CD4-positive, alpha-beta T cell treated with Interferon alpha-2 for 1 hour (primary cell): ENCODE results near the gene CHI3L1.

Source experiments
- DNase-seq, 2 donors: peaks; one replicate each; pipeline ENCODE4 v3.0.0-alpha.2; 2020 to 2022

CHI3L1 gene

DNA sequence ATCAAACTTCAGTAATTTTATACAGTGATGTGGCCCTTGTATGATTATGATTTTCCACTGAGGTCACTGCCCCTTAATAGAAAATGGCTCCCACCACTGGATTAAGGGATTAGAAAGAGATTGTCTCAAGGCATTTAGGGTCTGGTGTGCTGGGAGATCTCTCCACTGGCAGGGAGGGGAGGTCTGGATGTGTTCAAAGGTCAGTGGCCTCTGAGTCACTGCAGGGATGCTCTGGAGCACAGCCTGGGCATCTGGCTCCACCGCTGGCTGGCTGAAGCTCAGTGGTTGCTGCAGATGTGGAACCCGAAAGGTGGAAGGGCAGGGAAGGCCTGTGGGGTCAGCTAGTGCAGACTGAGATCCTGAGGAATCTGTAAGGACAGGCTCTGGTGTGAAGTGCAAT, 18.3 kb upstream of the CHI3L1 start:
- DNase-seq = no peak

DNA sequence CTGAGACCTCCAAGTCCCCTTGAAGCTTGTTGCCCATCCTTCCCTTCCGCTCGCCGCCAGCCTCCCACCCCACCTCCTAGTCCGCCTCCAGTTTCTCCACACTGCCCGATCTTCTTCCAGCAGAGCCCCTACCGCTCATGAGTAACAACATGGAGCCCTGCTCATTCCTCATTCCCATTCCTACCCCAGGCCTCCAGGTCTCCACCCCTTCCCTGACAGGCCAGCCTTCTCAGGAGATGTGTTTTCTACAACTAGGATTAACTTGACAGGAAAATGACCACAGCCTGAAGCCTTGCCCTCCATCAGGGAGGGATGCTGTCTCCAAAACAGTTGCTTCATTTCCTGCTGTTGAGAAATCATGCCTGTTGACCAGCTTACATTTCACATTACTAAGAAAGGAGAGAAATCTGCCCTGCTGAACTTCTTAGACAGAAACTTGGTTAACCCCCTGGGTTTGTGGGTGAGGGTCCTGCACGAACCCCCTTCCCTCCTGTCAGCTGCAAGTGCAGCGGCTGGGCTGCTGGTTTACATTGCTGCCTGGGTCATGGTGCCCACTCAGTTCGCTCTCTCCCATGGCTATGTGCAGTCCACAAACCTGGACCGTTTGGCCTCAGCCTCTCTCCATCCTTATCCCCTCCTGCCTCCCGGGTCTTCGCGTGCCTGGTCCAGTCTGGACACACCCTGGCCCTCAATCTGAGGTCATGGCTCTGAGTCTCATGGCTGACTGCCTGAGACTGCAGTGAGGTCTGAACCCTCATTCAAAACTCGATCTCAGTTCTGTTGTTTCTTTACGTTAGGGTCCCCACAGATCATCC, 16.1 kb upstream of the CHI3L1 start:
- DNase-seq = no peak

DNA sequence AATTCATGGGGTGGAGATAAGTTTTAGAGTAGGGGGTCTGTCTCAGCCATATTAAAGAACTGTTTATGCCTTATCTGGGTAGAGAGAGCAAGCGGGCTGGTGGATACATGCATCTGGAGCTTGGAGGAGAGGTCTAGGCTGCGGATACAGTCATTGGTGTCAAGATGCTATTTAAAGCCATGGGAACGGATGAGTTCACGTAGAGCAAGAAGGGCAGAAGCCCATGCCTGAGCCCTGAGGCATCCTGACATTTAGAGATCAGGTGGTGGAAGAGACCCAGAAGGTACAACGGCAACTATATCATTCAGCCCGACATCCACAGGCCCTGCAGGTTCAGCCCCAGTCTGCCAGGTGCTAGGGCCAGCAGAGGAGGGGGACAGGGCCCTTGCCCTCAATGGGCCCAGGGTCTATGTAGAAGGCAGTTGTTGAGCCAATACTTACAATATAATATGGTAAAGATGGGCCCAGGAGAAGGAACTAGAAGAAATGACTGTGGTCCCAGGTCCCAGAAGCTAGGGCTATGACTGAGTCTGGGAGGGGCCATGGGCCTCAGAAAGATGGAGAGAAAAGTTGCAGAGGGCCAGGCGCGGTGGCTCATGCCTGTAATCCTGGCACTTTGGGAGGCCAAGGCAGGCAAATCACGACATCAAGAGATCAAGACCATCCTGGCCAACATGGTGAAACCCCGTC, 15.2 kb upstream of the CHI3L1 start:
- no peak for DNase-seq

DNA sequence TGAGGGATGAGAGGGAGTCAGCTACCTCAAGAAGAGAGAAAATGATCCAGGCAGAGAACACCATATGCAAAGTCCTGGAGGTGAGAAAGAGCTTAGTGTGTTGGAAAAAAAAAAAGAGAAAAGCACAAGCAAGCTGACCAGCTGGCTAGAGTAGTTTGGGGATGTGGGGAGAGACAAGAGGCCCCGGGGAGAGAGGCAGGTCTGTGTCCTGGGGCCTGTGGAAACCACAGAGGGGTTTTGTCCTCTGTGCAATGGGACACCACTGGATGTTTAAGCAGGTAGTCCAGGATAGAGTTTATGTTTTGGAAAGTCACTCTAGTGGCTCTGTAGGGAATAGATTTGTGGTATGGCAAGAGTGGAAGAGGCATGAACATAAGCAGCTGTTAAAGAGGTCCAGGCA, 14.4 kb upstream of the CHI3L1 start:
- no peak for DNase-seq

DNA sequence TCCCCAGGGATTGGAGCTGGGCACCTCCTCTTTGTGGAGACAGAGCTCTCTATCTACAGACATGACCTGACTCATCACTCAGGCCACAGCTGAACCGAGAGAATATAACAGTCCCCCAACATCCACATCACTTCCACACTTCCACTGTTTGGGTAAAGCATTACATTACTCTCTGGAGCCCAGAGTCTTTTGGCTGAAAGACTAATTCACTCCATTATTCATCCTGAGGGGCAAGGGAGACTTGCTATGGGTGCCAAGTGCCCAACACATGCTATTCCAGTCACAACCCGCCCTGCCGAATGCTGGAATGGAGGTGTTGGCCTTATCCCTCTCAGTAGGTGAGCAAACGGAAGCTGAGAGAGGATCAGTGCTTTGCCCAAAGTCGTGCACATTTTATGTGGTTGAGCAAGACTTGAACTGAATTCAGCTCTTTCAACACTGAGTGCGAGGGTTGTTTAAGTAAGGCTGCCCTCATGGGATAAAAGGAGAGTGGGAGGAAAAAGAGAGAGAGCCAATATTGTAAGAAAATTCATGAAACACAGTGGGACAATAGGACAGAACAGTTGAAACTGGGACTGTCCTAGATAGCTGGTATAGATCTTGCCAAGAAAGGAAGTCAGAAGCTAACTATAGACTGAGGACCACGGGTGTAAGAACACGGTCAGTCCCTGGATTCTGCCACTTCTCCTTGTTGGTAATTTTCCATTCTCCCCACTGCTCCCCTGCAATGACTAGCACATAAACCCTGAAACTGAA, 13.5 kb upstream of the CHI3L1 start:
- DNase-seq = no peak

DNA sequence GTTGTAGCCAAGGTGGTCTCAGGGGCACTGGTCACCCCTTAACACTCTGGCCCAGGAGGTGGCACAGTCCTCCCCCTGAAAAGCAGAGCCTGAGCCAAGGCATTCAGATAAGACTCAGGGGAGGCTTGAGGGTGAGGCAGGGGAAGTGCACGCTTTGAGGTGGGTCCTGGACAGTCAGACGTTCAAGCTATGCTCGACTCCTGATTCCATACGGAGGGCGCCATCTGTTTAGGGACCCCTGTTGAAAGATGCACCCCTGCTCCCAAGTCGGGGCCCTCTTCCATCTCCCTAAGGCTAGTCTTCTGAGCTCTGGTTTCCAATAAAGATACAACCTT, 12.9 kb upstream of the CHI3L1 start:
- no peak for DNase-seq

DNA sequence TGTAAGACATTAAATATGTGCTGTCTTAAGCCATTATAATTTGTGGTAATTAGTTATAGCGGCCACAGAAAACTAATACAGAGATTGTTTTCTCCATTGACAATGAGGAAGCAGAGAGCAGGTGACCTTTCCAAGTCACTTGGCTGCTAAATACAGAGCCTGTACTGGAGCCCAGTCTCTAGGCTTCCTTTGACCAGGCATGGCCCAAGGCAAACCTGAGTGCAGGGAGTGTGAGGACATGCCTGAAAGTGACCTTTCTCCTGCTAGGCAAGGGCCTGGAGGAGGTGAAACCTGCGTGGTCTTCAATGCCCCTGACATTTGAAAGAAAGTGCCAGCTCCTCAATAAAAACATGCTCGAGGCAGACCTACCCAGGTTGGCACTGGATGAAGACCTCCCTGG, 12.5 kb upstream of the CHI3L1 start:
- DNase-seq = no peak

DNA sequence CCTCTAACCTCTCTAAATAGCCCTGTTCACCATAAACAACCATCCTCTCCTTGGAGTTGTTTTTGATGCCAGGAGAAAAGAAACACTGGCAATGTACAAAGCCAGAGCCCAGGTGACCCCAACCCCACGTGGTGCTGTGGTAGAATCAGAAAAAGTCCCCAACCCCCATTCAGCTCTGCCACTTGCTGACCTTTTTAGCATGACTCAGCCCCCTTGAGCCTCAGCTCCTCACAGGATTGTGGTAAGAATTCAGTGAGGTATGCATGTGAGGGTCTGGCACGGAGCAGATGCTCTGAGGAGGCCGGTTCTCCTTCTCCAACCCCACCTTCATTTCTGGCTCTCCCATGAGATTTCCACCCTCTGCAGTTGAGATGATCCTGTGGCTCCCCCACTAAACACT, 11.1 kb upstream of the CHI3L1 start:
- no peak for DNase-seq

DNA sequence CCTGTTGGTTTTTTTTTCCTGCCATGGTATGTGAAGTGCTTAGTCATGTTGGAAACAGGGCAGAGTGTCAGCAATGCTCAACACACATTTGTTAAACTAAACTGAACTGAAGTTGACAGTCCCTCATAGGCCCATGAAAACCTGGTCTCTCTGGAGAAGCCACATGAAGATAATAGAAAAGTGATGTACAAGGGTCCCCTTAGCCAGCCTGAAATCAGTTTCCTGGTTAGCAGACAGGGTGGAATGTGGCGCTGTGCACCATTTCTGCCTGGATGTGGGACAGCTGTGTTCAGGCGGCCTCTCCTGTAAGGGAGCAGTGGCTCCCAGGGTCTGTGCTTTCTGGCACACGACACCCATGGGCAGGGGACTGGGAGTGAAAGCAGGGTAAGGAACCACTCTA, 9.9 kb upstream of the CHI3L1 start:
- no peak for DNase-seq

DNA sequence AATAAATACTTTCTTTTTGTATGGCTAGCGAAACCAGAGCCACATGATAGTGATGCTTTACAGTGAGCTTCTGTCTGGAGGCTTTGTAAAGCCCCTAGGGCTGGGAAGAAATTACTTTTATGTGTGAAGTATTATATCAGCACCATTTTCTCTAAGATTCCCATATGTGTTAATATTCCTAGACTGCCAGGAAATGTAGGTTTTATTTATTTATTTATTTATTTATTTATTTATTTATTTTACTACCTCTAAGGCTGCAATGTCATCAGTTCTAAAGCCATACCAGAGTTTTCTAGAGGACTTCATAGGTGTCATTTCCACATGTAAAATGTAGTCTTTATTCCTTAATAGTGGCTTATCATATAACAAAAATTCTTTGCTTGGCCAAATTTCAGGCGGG, 4.4 kb upstream of the CHI3L1 start:
- no peak for DNase-seq

DNA sequence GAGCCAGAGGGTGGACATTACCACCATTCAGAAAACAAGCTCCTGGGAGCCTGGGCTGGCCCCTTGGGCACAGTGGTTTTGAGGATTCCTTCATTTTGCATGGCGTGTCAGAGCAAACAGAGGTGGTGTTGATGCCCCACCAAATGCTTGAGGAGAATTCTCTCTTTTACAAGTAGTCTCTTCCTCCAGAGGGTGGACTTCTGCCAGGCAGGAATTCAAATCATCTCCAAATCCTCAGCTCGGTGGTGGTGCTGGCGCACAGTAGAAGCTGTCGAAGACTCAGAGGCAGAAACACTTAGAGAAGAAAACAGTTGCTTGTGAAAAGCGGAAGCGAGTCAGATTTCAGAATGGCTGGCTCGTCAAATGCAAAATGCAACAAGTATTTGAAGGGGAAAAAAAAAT, 3.4 kb upstream of the CHI3L1 start:
- no peak for DNase-seq

DNA sequence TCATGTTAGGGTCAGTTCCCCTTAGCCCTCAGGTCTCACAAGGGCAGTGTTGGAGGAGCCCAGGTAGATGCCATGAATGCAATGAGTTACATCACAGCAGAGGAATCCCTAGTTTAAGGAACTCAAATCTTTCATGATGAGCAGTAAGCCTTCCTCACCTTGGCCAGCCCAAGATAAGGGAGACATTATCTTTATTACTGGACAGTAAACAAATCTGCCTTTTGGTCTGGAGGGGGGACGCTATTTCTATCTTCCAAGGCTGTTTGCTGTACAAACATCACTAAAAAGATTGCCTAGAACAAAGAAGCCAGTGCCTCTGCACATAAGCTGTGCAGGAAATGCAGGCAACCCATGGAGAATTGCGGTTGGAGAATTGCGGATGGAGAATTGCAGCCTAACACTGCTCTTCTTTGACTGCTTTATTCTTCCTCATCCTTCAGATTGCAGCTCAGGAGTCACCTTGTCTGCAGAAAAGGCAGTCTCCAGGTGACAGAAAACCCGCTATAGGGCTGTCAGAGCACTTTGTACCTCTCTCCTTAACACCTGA, 2.3 kb upstream of the CHI3L1 start:
- DNase-seq = no peak

DNA sequence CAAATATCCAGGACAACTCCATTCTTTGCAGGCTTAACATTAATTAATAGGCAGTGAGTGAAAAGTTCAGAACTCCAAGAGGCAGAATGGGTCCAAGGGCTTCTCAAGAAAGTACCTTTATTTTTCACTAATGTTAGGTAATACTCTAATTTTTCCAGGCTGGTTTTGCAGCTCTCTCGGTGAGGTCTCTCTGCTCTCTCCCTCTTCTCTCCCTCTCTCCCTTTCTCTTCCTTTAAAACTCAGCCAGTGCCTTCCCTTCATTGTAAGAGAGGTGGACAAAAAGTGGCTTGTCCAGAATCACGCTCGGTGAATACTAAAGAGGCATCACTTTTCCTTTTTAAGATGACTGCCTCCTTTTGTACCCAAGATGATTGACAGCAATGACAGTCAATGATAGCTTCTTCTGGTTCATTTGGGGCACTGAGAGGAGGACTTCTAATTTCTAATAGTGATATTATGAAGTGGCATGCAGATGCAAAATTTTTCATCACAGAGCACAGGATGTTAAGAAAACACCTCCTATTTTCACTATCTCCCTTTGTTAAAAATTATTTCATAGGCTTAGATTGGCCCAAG, 1.3 kb upstream of the CHI3L1 start:
- DNase-seq = no peak

DNA sequence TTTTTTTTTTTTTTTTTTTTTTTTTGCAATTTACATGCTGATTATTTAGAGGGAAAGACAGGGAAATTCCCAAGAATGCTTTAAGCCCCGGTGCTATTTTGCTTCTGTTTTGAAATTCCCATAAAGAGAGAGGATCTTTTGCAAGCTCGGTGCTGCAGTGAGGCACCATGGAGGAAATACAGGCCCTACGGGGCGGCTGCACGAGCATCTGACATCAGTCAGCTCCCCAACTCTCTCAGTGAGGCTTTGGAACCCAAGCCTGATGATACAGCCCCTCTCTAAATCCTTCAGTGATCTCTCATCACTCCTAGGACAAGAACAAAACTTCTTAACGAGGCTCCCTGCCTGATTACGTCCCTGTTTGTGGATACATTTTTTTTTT, 791 bp upstream of the CHI3L1 start:
- no peak for DNase-seq

DNA sequence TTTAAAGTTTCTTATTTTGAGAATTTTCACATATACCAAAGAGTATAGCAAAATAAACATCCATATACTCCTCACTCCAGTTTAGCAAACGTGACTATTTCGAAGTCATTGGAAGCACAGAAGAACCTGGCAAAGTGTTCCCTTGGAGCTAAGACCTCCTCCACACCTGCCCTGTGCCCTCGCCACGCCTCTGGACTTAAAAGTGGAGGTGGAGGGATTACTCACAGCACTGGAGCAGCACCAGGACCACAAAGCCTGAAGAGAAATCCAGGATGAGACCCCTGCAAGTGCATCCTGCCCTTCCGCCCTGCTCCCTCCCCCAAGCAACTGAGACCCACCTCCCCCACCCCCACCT, 436 bp downstream of the CHI3L1 start:
- DNase-seq = no peak

DNA sequence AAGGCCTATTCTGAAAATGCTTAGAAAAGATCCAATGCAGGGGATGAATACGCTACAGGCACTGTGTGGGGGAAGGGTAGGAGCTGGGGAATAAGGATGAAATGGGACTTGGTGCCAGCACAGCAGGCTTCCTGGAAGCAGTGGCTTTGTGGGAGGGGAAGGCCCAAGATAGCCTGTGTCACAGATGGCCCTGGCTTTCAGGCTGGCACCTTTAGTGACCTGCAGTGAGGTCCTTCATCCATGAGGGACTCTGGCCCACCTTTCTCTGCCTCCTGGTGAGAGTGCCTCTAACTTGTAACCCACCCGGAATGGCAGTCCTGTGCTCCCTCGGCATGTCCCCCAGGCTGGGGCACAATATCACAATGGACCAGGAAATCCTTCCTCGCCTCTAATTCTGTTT, 919 bp downstream of the CHI3L1 start:
- DNase-seq = no peak

DNA sequence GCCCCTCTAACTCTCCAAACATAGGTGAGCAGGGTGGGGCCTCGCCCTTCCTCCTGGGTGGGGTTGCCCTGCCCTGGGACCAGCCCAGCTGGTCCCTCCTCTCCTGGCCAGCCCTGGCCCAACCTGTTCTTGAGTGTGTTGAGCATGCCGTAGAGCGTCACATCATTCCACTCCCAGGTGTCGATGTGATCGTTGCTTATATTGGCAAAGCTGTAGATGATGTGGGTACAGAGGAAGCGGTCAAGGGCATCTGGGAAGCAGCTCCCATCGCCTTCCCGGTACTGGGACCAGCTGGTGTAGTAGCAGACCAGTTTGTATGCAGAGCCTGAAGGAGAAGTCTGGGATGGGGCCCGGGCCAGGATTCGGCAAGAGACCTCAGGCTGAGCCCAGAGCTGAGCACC, 1.4 kb downstream of the CHI3L1 start:
- no peak for DNase-seq

DNA sequence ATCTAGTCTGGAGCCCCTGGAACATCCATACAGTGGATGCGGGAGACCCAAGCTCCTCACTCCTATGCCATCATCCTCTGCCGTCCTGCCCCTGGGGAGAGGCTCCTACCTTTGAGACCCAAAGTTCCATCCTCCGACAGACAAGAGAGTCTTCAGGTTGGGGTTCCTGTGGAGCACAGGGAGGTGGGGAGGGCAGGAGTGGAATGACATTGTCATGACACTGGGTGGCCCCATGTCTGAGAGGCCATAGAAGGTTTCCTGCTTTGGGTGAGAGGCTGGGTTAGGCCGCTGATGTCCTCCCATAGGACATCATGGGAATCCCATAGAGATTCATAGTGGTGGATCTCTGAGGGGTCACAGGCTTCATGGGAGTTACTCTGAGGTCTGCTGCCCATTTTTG, 2.0 kb downstream of the CHI3L1 start:
- no peak for DNase-seq

DNA sequence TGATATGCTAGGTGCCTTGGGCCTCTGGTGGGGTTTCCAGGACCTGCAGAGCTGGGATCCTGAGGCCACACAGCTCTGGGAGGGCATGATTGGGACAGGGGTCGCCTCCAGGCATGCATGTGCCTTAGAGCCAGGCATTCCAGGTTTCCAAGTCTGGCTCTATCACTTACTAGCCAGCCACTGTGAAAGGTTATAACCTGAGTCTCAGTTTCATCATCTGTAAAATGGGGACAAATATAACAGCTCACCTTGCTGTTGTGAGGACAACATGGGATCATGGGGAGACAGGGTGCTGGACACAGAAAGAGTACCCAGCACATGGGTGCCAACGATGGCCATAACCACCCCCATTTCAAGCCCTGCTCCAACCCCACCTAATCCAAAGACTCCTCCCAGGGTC, 2.7 kb downstream of the CHI3L1 start:
- no peak for DNase-seq

DNA sequence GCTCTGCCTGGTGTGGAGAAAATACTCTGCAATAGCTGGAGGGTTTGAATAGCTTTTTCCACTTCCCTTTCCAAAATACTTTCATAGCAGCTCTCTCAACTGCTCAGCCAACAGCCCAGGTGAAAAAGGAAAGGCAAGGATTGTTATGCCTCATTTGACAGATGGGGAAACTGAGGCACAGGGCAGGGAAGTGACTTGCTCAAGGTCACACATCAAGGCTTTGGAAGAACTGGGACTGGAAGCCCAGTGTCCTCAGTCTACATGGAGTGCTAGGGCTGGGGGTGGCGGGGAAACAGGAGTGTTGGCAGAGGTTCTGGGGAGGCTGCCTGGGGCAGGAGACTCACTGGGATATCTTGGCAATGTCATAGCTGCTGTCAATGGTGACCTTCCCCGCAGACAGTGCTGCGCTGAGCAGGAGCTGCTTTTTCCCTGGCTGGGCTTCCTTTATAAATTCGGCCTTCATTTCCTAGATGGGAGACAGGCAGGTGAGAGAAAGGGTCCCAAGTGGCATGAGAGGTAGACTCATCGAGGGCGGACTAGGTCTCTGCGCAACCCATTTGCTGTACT, 4.0 kb downstream of the CHI3L1 start:
- DNase-seq = no peak

DNA sequence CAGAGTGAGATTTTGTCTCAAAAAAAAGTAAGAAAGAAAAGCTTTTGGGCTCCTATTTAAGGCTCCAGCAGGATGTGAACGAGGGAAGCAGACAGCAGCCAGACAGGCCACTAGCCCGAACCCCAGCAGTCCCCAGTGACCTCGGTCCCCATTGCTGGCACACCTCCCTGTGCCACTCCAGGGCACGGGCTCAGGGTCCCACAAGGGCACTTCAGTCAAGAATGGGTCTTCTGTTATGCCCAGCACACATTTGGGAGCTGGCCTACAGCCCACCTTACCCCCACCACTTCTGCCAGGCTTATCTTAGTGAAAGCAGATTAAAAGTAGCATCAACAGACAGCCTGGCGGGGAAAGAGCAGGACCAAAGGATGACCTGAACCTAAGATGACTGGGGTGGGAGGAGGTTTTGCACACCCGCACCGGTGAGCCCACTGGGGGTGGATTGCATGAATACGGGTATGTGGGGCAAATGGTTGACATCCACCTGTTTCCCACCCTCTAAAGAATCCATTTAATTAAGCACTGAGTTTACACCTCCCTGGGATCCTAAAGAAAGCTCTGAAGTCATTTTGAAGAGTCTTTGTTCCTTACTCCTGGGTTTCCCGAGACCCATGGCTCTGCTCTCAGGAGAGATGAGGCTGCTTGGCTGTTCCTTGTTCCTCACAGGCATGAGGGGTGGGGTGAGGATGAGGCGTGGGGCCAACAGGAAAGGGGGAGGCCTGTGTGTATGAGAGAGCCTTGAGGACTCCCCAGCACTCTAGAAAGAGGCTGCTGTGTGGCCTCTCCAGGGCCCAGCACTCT, 4.7 kb downstream of the CHI3L1 start:
- DNase-seq = no peak

DNA sequence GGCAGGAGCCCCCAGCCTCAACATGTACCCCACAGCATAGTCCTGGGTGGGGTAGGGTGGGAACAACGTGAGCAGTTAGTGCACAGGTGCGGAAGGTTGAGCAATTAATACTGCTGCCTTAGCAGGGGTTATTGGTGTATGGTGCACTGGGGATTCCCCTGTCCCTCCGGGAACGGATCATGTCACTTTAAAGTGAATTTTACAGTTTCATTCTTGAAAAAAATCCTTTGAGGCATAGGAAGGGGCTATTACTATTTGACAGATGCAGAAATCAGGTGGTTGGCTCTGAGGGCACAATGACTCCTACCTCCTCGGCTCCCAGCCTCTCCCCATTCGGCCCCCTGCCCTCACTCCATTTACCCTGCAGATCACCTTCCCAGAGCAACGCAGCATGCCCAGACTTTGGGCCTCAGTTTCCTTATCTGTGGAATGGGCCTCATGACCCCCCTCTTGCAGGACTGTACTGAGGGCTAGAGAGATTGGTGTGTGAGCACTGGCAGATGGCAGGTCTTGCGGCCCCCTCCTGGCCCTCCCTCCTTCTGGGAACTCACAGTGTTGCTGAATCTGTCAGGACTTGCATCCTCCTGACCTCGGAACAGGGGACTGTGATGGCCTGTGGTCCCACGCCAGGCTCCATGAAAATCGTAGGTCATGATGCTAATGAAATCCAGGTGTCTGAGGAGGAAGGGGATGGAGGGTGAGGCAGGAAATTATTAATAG, 5.7 kb downstream of the CHI3L1 start:
- DNase-seq = no peak
